Loucy (cell line): ENCODE results near the gene CLASP1.

Experiments
- H2AFZ ChIP-seq: fragments of 200-600 bp; sonication (generic); 2 replicates; pipeline ENCODE4 v1.6.0; 2016; ENCODE audit warnings: antibody characterized with exemption, mild to moderate bottlenecking, low read length, moderate library complexity
- H3F3A ChIP-seq: fragments of 200-600 bp; 2 replicates; pipeline ENCODE4 v1.6.0; 2016; ENCODE audit warnings: antibody characterized with exemption, low read depth, mild to moderate bottlenecking
- H3K27me3 ChIP-seq: fragments of 200-600 bp; sonication (generic); 2 replicates; pipeline ENCODE4 v1.6.1; 2014; ENCODE audit warnings: low read length, mild to moderate bottlenecking; ENCODE audit not compliant: insufficient read depth, poor library complexity, severe bottlenecking
- H3K36me3 ChIP-seq: fragments of 200-600 bp; sonication (generic); 2 replicates; pipeline ENCODE4 v1.6.1; 2016; ENCODE audit warnings: low read length; ENCODE audit not compliant: insufficient read depth
- H3K4me1 ChIP-seq: fragments of 200-600 bp; sonication (generic); 2 replicates; pipeline ENCODE4 v1.5.1; 2014; ENCODE audit warnings: low read length, mild to moderate bottlenecking; ENCODE audit not compliant: insufficient read depth, poor library complexity, severe bottlenecking
- H3K4me2 ChIP-seq: fragments of 200-600 bp; sonication (generic); 2 replicates; pipeline ENCODE4 v1.6.0; 2014; ENCODE audit warnings: antibody characterized with exemption, low read length, low read depth, mild to moderate bottlenecking; ENCODE audit not compliant: poor library complexity, severe bottlenecking
- H3K4me3 ChIP-seq: fragments of 200-600 bp; sonication (generic); 2 replicates; pipeline ENCODE4 v1.5.1; 2014; ENCODE audit warnings: low read length, mild to moderate bottlenecking, mixed read lengths; ENCODE audit not compliant: poor library complexity, severe bottlenecking
- H3K79me2 ChIP-seq: fragments of 200-600 bp; sonication (generic); 2 replicates; pipeline ENCODE4 v1.6.1; 2014; ENCODE audit warnings: low read length; ENCODE audit not compliant: insufficient read depth
- H3K9ac ChIP-seq: fragments of 200-600 bp; sonication (generic); 2 replicates; pipeline ENCODE4 v1.6.0; 2014; ENCODE audit warnings: mild to moderate bottlenecking, low read depth, low read length, moderate library complexity; ENCODE audit not compliant: poor library complexity, severe bottlenecking
- H3K9me2 ChIP-seq: fragments of 200-600 bp; sonication (generic); replicated peaks from 2 replicates; pipeline ENCODE4 v1.6.1; 2016; ENCODE audit warnings: low read depth, low read length, mixed read lengths
- H3K9me3 ChIP-seq: fragments of 200-600 bp; sonication (generic); 2 replicates; pipeline ENCODE4 v1.6.1; 2014; ENCODE audit warnings: mild to moderate bottlenecking, antibody characterized with exemption, low read length, low read depth; ENCODE audit not compliant: insufficient read depth
- H4K20me1 ChIP-seq: fragments of 200-600 bp; sonication (generic); 2 replicates; pipeline ENCODE4 v1.6.0; 2014; ENCODE audit warnings: antibody characterized with exemption, low read length, mild to moderate bottlenecking; ENCODE audit not compliant: insufficient read depth, poor library complexity, severe bottlenecking
- EZH2phosphoT487 ChIP-seq: fragments of 200-600 bp; IDR thresholded peaks from 2 replicates; pipeline ENCODE4 v1.6.1; 2018; ENCODE audit warnings: antibody characterized with exemption, mild to moderate bottlenecking, moderate library complexity, borderline replicate concordance
- TF ChIP-seq, protein P1 (sequence below): fragments of 200-600 bp; sonication (generic); conservative IDR thresholded peaks from 2 replicates; pipeline ENCODE4 v1.5.1; 2014; ENCODE audit warnings: mild to moderate bottlenecking, antibody characterized with exemption, low read length

The CLASP1 gene

DNA sequence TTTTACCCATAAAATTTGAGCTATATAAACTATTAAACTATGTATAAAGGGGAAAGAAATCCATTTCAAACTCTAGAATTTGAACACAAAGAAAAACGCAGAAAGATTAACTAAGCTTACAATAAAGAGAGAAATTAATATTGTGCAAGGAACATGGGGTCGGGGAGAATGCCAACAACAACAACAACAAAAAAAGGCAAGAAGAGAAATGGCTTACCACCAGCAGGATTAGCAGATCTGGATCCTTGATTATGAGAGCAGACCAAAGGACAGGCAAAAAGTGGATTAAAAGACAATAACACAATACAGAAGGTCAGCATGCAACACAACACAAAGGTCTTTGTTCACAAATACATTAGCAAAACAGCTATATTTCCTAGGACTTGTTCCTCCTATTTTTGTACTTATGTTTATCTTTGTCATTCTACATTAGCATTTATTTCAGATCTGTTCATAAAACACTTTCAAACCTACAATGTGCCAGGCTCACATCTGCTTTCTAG, 222.0 kb downstream of the CLASP1 start:
- Histone ChIP-seq H3K4me3 (no peak overlapping the region), H3K9me3 (no peaks in the 10 kb centered on the region), H3F3A (no peaks in the 10 kb centered on the region), H2AFZ (no peak overlapping the region), H3K27me3 (no peaks in the 10 kb centered on the region), H3K36me3 (peaks cover 52% of the 10 kb centered on the region; the same call in 1 of the 2 replicates), H3K4me2 (no peak overlapping the region), H4K20me1 (no peaks in the 10 kb centered on the region), H3K79me2 (no peaks in the 10 kb centered on the region), H3K4me1 (no peaks in the 10 kb centered on the region), H3K9ac (no peak overlapping the region), H3K9me2 (no peaks in the 10 kb centered on the region)
- TF ChIP-seq, protein P1, sequence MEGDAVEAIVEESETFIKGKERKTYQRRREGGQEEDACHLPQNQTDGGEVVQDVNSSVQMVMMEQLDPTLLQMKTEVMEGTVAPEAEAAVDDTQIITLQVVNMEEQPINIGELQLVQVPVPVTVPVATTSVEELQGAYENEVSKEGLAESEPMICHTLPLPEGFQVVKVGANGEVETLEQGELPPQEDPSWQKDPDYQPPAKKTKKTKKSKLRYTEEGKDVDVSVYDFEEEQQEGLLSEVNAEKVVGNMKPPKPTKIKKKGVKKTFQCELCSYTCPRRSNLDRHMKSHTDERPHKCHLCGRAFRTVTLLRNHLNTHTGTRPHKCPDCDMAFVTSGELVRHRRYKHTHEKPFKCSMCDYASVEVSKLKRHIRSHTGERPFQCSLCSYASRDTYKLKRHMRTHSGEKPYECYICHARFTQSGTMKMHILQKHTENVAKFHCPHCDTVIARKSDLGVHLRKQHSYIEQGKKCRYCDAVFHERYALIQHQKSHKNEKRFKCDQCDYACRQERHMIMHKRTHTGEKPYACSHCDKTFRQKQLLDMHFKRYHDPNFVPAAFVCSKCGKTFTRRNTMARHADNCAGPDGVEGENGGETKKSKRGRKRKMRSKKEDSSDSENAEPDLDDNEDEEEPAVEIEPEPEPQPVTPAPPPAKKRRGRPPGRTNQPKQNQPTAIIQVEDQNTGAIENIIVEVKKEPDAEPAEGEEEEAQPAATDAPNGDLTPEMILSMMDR, result no peak
- no peak for TF ChIP-seq EZH2phosphoT487

DNA sequence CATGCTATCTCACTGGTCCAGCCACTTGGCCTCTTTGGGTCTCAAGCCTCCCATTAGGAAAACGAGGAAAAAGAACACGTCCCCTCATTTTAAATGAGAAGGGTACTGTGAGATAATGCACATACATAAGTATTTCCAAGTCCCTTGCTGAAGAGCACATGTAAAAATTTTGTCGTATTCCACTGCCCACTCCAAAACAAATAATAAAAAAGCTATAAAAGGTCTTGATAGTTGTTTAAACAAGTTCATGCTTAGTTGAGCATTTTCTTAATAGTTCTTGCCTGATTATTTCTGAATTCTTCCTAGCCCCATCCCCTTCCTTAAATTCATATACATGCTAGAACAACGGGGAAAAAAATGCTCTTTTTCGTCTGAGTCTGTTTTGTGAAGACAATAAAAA, 228.8 kb downstream of the CLASP1 start:
- TF ChIP-seq EZH2phosphoT487, result no peak
- TF ChIP-seq, protein P1, result no peak
- H4K20me1 ChIP-seq, result no peaks in the 10 kb centered on the region
- no peak overlapping the region for H3K4me3 ChIP-seq
- no peaks in the 10 kb centered on the region for H3K27me3 ChIP-seq
- H3K9ac ChIP-seq, result no peak overlapping the region
- no peaks in the 10 kb centered on the region for H3K4me1 ChIP-seq
- no peaks in the 10 kb centered on the region for H3K79me2 ChIP-seq
- H3K9me2 ChIP-seq, result no peaks in the 10 kb centered on the region
- H2AFZ ChIP-seq, result no peak overlapping the region
- no peaks in the 10 kb centered on the region for H3K9me3 ChIP-seq
- no peak overlapping the region for H3K4me2 ChIP-seq
- H3F3A ChIP-seq, result no peaks in the 10 kb centered on the region
- peaks cover 69% of the 10 kb centered on the region; the same call in 1 of the 2 replicates for H3K36me3 ChIP-seq

DNA sequence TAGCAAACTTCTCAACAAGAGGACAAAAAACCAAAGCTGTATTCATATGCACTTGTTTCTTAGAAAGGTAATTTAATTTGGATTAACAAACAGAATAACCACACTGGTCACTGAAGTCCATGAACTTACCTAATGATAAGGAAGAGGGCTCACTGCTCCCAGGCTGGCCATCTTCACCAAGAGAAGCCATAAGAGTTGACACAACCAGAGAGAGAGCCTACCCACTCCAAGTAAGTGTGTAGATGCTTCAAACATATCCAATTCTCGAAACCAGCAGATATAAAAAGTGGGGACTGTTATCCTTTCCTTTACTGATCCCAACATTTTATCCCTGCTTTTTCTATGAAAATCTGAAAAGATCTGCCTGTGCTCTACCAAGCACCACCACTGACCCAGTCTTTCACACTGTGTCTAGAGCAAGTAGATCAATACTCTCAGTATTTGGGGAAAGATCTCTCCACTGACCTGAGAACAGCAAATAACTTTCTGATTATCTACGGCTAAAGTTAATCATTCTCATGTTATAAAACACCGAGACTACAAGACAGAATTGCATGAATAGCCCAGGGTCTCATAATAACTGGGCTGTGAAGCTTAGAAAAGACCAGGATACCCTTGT, 230.1 kb downstream of the CLASP1 start:
- no peak overlapping the region for H2AFZ ChIP-seq
- H3F3A ChIP-seq, result no peaks in the 10 kb centered on the region
- no peak overlapping the region for H3K4me2 ChIP-seq
- H3K9me3 ChIP-seq, result no peaks in the 10 kb centered on the region
- H3K27me3 ChIP-seq, result no peaks in the 10 kb centered on the region
- no peaks in the 10 kb centered on the region for H3K79me2 ChIP-seq
- no peak overlapping the region for H3K9ac ChIP-seq
- H4K20me1 ChIP-seq, result no peaks in the 10 kb centered on the region
- H3K4me3 ChIP-seq, result no peak overlapping the region
- H3K4me1 ChIP-seq, result no peaks in the 10 kb centered on the region
- no peaks in the 10 kb centered on the region for H3K9me2 ChIP-seq
- TF ChIP-seq EZH2phosphoT487, result no peak
- TF ChIP-seq, protein P1, result no peak
- peaks cover 68% of the 10 kb centered on the region; the same call in 1 of the 2 replicates for H3K36me3 ChIP-seq
